SK-N-SH treated with all-trans-retinoic acid at 6 μM for 48 hours (cell line): ENCODE measurements around the gene PROM1.

ENCODE experiments used
- ATAC-seq: fragments of 200-7000 bp; cut with Tn5 transposase; 3 replicates; pipeline ENCODE4 v1.9.1; 2020; ENCODE audit warnings: mild to moderate bottlenecking, moderate library complexity
- BACH2 ChIP-seq: fragments of 250-450 bp; sonication (Bioruptor Pico); IDR thresholded peaks from 2 replicates; pipeline ENCODE4 v1.9.0; 2021; ENCODE audit warnings: mild to moderate bottlenecking, borderline replicate concordance
- CSDC2 ChIP-seq: fragments of 250-450 bp; sonication (Bioruptor Pico); IDR thresholded peaks from 2 replicates; pipeline ENCODE4 v1.5.0; 2020; ENCODE audit warnings: mild to moderate bottlenecking, moderate library complexity
- CSRNP3 ChIP-seq: fragments of 250-450 bp; sonication (Bioruptor Pico); IDR thresholded peaks from 2 replicates; pipeline ENCODE4 v1.5.1; 2021; ENCODE audit warnings: mild to moderate bottlenecking, moderate library complexity
- ESRRG ChIP-seq: fragments of 250-450 bp; sonication (Bioruptor Pico); IDR thresholded peaks from 2 replicates; pipeline ENCODE4 v1.6.1; 2021; ENCODE audit warnings: mild to moderate bottlenecking
- GLIS3 ChIP-seq: fragments of 250-450 bp; sonication (Bioruptor Pico); IDR thresholded peaks from 2 replicates; pipeline ENCODE4 v1.5.0; 2020; ENCODE audit warnings: mild to moderate bottlenecking, moderate library complexity
- ISL1 ChIP-seq: fragments of 250-450 bp; sonication (Bioruptor Pico); IDR thresholded peaks from 2 replicates; pipeline ENCODE4 v2.1.2; 2022; ENCODE audit warnings: mild to moderate bottlenecking, moderate library complexity
- OSR1 ChIP-seq: fragments of 250-450 bp; sonication (Bioruptor Pico); IDR thresholded peaks from 2 replicates; pipeline ENCODE4 v1.8.0; 2022; ENCODE audit warnings: moderate library complexity, mild to moderate bottlenecking, inconsistent platforms
- PATZ1 ChIP-seq: fragments of 250-450 bp; sonication (Bioruptor Pico); IDR thresholded peaks from 2 replicates; pipeline ENCODE4 v1.8.0; 2020; ENCODE audit warnings: mild to moderate bottlenecking, moderate library complexity, borderline replicate concordance
- POU6F1 ChIP-seq: fragments of 250-450 bp; sonication (Bioruptor Pico); IDR thresholded peaks from 2 replicates; pipeline ENCODE4 v1.8.0; 2021; ENCODE audit warnings: low read depth, mild to moderate bottlenecking, moderate library complexity, borderline replicate concordance
- PPARA ChIP-seq: fragments of 250-450 bp; sonication (Bioruptor Pico); IDR thresholded peaks from 2 replicates; pipeline ENCODE4 v1.5.0; 2020; ENCODE audit warnings: mild to moderate bottlenecking, borderline replicate concordance
- RARB ChIP-seq: fragments of 250-450 bp; sonication (Bioruptor Pico); IDR thresholded peaks from 2 replicates; pipeline ENCODE4 v1.8.0; 2021; ENCODE audit warnings: mild to moderate bottlenecking, moderate library complexity
- TCF4 ChIP-seq: fragments of 250-450 bp; sonication (Bioruptor Pico); IDR thresholded peaks from 2 replicates; pipeline ENCODE4 v1.8.0; 2021; ENCODE audit warnings: mild to moderate bottlenecking, moderate library complexity, borderline replicate concordance
- TOX ChIP-seq: fragments of 250-450 bp; sonication (Bioruptor Pico); IDR thresholded peaks from 2 replicates; pipeline ENCODE4 v1.8.0; 2021; ENCODE audit warnings: mild to moderate bottlenecking, moderate library complexity, borderline replicate concordance
- ZC3H10 ChIP-seq: fragments of 250-450 bp; sonication (Bioruptor Pico); IDR thresholded peaks from 2 replicates; pipeline ENCODE4 v1.5.1; 2021; ENCODE audit warnings: mild to moderate bottlenecking, moderate library complexity
- ZFP3 ChIP-seq: fragments of 250-450 bp; sonication (Bioruptor Pico); IDR thresholded peaks from 2 replicates; pipeline ENCODE4 v1.5.0; 2020; ENCODE audit warnings: mild to moderate bottlenecking, moderate library complexity
- ZFP30 ChIP-seq: fragments of 450-650 bp; formaldehyde crosslinking; IDR thresholded peaks from 2 replicates; pipeline ENCODE4 v1.5.0; 2022; ENCODE audit warnings: mild to moderate bottlenecking, moderate library complexity
- ZNF565 ChIP-seq: fragments of 450-650 bp; formaldehyde crosslinking; conservative IDR thresholded peaks from 2 replicates; pipeline ENCODE4 v1.5.0; 2020; ENCODE audit warnings: low read depth, mild to moderate bottlenecking, moderate library complexity
- TF ChIP-seq, protein P1 (sequence below): fragments of 250-450 bp; sonication (Bioruptor Pico); IDR thresholded peaks from 2 replicates; pipeline ENCODE4 v1.5.0; 2020; ENCODE audit warnings: mild to moderate bottlenecking, moderate library complexity

PROM1 gene

GRCh38 chr4:16113741-16114140 lies 29.9 kb upstream of the PROM1 start:
- no peak for ATAC-seq

GRCh38 chr4:16111533-16111932 lies 27.7 kb upstream of the PROM1 start:
- no peak for ATAC-seq
- no peak for TF ChIP-seq BACH2 (CRISPR knock-in tag)
- TF ChIP-seq OSR1 (CRISPR knock-in tag), result no peak
- TF ChIP-seq PATZ1 (CRISPR knock-in tag), result no peak
- TF ChIP-seq CSDC2 (CRISPR knock-in tag), result no peak
- TF ChIP-seq ZC3H10 (CRISPR knock-in tag), result no peak
- TF ChIP-seq, protein P1, sequence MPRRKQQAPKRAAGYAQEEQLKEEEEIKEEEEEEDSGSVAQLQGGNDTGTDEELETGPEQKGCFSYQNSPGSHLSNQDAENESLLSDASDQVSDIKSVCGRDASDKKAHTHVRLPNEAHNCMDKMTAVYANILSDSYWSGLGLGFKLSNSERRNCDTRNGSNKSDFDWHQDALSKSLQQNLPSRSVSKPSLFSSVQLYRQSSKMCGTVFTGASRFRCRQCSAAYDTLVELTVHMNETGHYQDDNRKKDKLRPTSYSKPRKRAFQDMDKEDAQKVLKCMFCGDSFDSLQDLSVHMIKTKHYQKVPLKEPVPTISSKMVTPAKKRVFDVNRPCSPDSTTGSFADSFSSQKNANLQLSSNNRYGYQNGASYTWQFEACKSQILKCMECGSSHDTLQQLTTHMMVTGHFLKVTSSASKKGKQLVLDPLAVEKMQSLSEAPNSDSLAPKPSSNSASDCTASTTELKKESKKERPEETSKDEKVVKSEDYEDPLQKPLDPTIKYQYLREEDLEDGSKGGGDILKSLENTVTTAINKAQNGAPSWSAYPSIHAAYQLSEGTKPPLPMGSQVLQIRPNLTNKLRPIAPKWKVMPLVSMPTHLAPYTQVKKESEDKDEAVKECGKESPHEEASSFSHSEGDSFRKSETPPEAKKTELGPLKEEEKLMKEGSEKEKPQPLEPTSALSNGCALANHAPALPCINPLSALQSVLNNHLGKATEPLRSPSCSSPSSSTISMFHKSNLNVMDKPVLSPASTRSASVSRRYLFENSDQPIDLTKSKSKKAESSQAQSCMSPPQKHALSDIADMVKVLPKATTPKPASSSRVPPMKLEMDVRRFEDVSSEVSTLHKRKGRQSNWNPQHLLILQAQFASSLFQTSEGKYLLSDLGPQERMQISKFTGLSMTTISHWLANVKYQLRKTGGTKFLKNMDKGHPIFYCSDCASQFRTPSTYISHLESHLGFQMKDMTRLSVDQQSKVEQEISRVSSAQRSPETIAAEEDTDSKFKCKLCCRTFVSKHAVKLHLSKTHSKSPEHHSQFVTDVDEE (CRISPR knock-in tag), result no peak
- TF ChIP-seq TCF4 (CRISPR knock-in tag), result no peak
- no peak for TF ChIP-seq ESRRG (CRISPR knock-in tag)
- no peak for TF ChIP-seq PPARA (CRISPR knock-in tag)
- TF ChIP-seq RARB (CRISPR knock-in tag), result no peak
- no peak for TF ChIP-seq POU6F1 (CRISPR knock-in tag)
- TF ChIP-seq GLIS3 (CRISPR knock-in tag), result no peak

More at GRCh38 chr4:16113741-16114140, 29.9 kb upstream of the PROM1 start:
- TF ChIP-seq CSRNP3 (CRISPR knock-in tag) (no peak), ZC3H10 (CRISPR knock-in tag) (no peak), ZFP3 (CRISPR knock-in tag) (no peak), ZNF565 (CRISPR knock-in tag) (no peak), ISL1 (CRISPR knock-in tag) (no peak), BACH2 (CRISPR knock-in tag) (no peak), TCF4 (CRISPR knock-in tag) (no peak), GLIS3 (CRISPR knock-in tag) (no peak), CSDC2 (CRISPR knock-in tag) (no peak), TOX (no peak), ZFP30 (CRISPR knock-in tag) (no peak), POU6F1 (CRISPR knock-in tag) (no peak), RARB (CRISPR knock-in tag) (no peak), ESRRG (CRISPR knock-in tag) (no peak), PATZ1 (CRISPR knock-in tag) (no peak)
- TF ChIP-seq, protein P1 (CRISPR knock-in tag), result no peak
